HL-60 (cell line): ENCODE results near the gene STX8.

Experiments
- DNase-seq, 2 experiments: peaks; one replicate each; pipeline ENCODE4 v3.0.0-alpha.2; 2010 to 2020; ENCODE audit warnings: low read depth in 1 of 2, low spot score in 1 of 2
- H3K27ac ChIP-seq: fragments of 250-450 bp; sonication (Bioruptor Pico); replicated peaks from 2 replicates; pipeline ENCODE4 v1.5.1; 2020; ENCODE audit warnings: mild to moderate bottlenecking, moderate library complexity
- H3K27me3 ChIP-seq: fragments of 250-450 bp; sonication (Bioruptor Pico); 2 replicates; pipeline ENCODE4 v1.5.1; 2021; ENCODE audit warnings: mild to moderate bottlenecking, moderate library complexity; ENCODE audit not compliant: insufficient read depth, poor library complexity, severe bottlenecking
- H3K4me3 ChIP-seq: replicated peaks from 2 replicates; pipeline ENCODE4 v1.5.1; 2011; ENCODE audit warnings: mild to moderate bottlenecking, control low read depth, low read length; ENCODE audit not compliant: insufficient read depth
- CTCF ChIP-seq: IDR thresholded peaks from one replicate; pipeline ENCODE4 v1.5.1; 2011; ENCODE audit warnings: low read length, control low read depth, inconsistent platforms; ENCODE audit not compliant: insufficient read depth
- GABPA ChIP-seq: IDR thresholded peaks from 2 replicates; pipeline ENCODE4 v1.6.1; 2012; ENCODE audit warnings: low read depth
- POLR2AphosphoS5 ChIP-seq: IDR thresholded peaks from 2 replicates; pipeline ENCODE4 v1.6.1; 2012; ENCODE audit warnings: low read depth
- REST ChIP-seq: IDR thresholded peaks from 2 replicates; pipeline ENCODE4 v1.6.1; 2012; ENCODE audit warnings: low read depth; ENCODE audit not compliant: insufficient replicate concordance
- SPI1 ChIP-seq: IDR thresholded peaks from 2 replicates; pipeline ENCODE4 v1.6.1; 2012; ENCODE audit warnings: low read depth, mild to moderate bottlenecking, borderline replicate concordance

The STX8 gene

GRCh38 chr17:9230346-9230745, 345.3 kb downstream of the STX8 start:
- no peaks in the 10 kb centered on the region for H3K27me3 ChIP-seq
- no peak overlapping the region for H3K27ac ChIP-seq
- TF ChIP-seq REST, result no peak
- no peak for TF ChIP-seq CTCF
- TF ChIP-seq GABPA, result no peak
- TF ChIP-seq SPI1, result no peak
- TF ChIP-seq POLR2AphosphoS5, result no peak

GRCh38 chr17:9229826-9230201, 345.8 kb downstream of the STX8 start:
- TF ChIP-seq GABPA, result no peak
- H3K4me3 ChIP-seq, result no peak overlapping the region
- no peak for DNase-seq
- no peak overlapping the region for H3K27ac ChIP-seq
- H3K27me3 ChIP-seq, result no peaks in the 10 kb centered on the region

More at GRCh38 chr17:9230346-9230745, 345.3 kb downstream of the STX8 start:
- H3K4me3 ChIP-seq, result no peak overlapping the region
- DNase-seq, result no peak

- no peak overlapping the region for H3K27ac ChIP-seq
- TF ChIP-seq POLR2AphosphoS5 (no peak), REST (no peak), GABPA (no peak), CTCF (no peak), SPI1 (no peak)
- H3K4me3 ChIP-seq, result no peak overlapping the region
- no peaks in the 10 kb centered on the region for H3K27me3 ChIP-seq
- no peak for DNase-seq
Measured at GRCh38 chr17:9229160-9229825, 346.3 kb downstream of the STX8 start.

GRCh38 chr17:9228408-9229159, 347.0 kb downstream of the STX8 start:
- Histone ChIP-seq H3K27me3 (no peaks in the 10 kb centered on the region), H3K4me3 (no peak overlapping the region), H3K27ac (no peak overlapping the region)
- DNase-seq, result no peak
- TF ChIP-seq POLR2AphosphoS5 (no peak), REST (no peak), SPI1 (no peak), GABPA (no peak), CTCF (no peak)
